HG03575 (cell line): ENCODE results near the gene FMO2.

Experiments
- ATAC-seq: cut with Tn5 transposase; IDR thresholded peaks from one replicate; pipeline ENCODE4 v1.9.1; 2021; ENCODE audit not compliant: unreplicated experiment, insufficient number of reproducible peaks, low FRiP score; ENCODE audit errors: extremely low read depth

Gene FMO2

GRCh38 chr1:171250263-171250662, 65.2 kb downstream of the FMO2 start:
- ATAC-seq, result no peak

GRCh38 chr1:171251042-171251951, 66.2 kb downstream of the FMO2 start:
- no peak for ATAC-seq

- ATAC-seq, result no peak
These were observed 66.8 kb downstream of the FMO2 start for GRCh38 chr1:171251952-171252300.

- no peak for ATAC-seq
These were observed 67.4 kb downstream of the FMO2 start for GRCh38 chr1:171252482-171252881.

GRCh38 chr1:171254859-171255258, 69.8 kb downstream of the FMO2 start:
- no peak for ATAC-seq

- ATAC-seq, result no peak
These were observed 72.0 kb downstream of the FMO2 start for GRCh38 chr1:171256940-171257606.

- no peak for ATAC-seq
These were observed 72.5 kb downstream of the FMO2 start for GRCh38 chr1:171257607-171258076.

- ATAC-seq, result no peak
These were observed 73.3 kb downstream of the FMO2 start for GRCh38 chr1:171258429-171258828.

- no peak for ATAC-seq
These were observed 73.8 kb downstream of the FMO2 start for GRCh38 chr1:171258943-171259342.
